Measurements from ENCODE around the gene ZNF599.

- TF ChIP-seq POLR2A (IDR thresholded peaks at IDR 0.05) (no peak), CTCF (IDR thresholded peaks at IDR 0.05) (no peak)
Measured at GRCh38 chr19:34808566-34808965, 35.6 kb upstream of the ZNF599 start.
